ENCODE results near the gene RFT1. TPM values are rescaled to one million over a fixed set of nuclear protein-coding genes. Genes with fewer than 3 reads are reported as not detected.
A peak's percentile ranks its signal among the peaks of the same experiment; 100 is the strongest.

The RFT1 gene
- total RNA-seq, 1 donor from 2014 or later = 17.2 TPM

DNA sequence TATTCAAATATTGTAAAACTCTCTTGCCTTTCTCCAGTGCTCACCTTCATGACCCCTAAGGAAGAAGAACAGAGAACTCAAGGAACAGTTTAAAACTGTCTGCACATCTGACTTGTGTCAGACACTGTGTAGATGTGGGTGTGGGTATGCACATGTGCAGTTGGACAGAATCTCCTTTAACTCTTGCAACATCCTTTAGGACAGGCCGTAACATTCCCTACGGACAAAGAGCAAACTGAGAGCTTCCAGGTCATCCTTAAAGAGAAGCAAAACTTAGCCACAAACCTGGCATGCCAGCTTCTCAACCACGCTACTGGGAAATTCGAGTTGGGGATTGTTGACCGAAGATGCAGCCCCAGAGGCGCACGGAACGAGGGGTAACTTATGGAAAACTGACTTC, 80.2 kb downstream of the RFT1 start:
- Histone ChIP-seq H4K20me1 (ENCODE audit: low read depth) (no peaks in the 10 kb centered on the region), H3K36me3 (no peaks in the 10 kb centered on the region), H2AFZ (replicated peaks) (no peak overlapping the region), H3K9me3 (ENCODE audit: low read depth) (no peaks in the 10 kb centered on the region), H3K27me3 (peaks cover 33% of the 10 kb centered on the region), H3F3A (ENCODE audit: low read depth) (peaks cover 24% of the 10 kb centered on the region), H3K4me3 (no peak overlapping the region), H3K4me2 (no peak overlapping the region), H3K27ac (no peak overlapping the region), H3K4me1 (no peaks in the 10 kb centered on the region), H3K79me2 (ENCODE audit: low read depth) (no peaks in the 10 kb centered on the region), H3K9ac (no peak overlapping the region)
- Mint-ChIP-seq H3K36me3 (no peaks in the 10 kb centered on the region), H3K4me1 (peaks cover 2% of the 10 kb centered on the region), H3K9me3 (no peaks in the 10 kb centered on the region), H3K4me3 (no peak overlapping the region), H3K27ac (no peak overlapping the region), H3K27me3 (ENCODE audit: insufficient read depth, low read depth) (peaks cover 21% of the 10 kb centered on the region)
- TF ChIP-seq, protein P1, sequence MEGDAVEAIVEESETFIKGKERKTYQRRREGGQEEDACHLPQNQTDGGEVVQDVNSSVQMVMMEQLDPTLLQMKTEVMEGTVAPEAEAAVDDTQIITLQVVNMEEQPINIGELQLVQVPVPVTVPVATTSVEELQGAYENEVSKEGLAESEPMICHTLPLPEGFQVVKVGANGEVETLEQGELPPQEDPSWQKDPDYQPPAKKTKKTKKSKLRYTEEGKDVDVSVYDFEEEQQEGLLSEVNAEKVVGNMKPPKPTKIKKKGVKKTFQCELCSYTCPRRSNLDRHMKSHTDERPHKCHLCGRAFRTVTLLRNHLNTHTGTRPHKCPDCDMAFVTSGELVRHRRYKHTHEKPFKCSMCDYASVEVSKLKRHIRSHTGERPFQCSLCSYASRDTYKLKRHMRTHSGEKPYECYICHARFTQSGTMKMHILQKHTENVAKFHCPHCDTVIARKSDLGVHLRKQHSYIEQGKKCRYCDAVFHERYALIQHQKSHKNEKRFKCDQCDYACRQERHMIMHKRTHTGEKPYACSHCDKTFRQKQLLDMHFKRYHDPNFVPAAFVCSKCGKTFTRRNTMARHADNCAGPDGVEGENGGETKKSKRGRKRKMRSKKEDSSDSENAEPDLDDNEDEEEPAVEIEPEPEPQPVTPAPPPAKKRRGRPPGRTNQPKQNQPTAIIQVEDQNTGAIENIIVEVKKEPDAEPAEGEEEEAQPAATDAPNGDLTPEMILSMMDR (IDR thresholded peaks at IDR 0.05) = no peak
- no peak for DNase-seq (ENCODE audit: low spot score)

DNA sequence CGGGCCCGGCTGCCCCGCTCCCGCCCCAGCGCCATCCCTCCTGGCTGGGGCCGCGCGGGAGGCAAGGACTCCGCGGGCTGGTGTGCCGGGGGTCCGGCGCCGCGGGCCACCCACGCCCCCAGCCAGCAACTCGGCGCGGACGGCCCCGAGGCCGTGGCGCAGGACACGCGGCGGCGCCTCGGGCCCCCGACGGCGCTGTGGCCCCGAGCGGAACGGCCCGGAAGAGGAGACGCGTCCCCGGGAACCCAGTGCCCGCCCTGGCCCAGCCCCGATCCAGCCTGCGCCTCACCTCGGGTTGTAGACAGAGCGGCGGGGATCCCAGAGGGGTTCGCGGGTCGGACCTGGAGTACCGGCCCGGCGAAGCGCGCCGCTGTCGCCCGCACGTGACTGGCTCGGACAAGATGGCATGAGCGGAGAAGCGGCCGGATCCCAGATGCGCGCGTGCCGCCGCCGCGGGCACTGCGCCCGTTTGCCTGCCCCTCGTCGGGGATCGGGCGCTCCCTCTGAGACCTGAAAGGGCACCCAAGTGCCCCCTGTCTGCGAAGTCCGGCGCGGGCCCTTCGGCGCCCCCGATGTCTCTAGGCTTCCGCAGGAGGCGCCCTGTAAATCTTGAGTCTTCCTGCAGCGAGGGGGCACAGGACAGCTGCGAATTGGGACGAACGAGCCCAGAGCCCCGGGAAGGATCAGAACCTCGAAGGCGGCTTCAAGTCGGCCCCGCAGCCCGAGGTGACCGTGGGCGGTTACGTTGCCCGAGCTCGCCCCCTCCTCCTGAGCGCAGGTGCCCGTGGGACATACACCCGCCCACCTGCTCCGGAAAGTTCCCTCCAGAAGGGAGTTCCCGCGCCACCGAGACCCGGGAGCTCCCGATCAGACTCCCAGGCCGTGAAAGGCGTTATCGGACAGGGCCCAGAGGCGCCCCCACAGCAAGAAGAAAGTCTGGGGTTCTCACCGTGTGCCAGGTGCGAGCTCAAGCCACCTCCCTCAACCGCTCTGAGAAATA, 83.8 kb downstream of the RFT1 start:
- no peak overlapping the region for H3K9ac ChIP-seq
- TF ChIP-seq EZH2 (IDR thresholded peaks at IDR 0.05) (peak; percentile 77), EZH2phosphoT487 (IDR thresholded peaks at IDR 0.05) (peak; percentile 65)
- TF ChIP-seq, protein P1 (IDR thresholded peaks at IDR 0.05) = peak; percentile 65
- Mint-ChIP-seq H3K4me1 (peaks cover 17% of the 10 kb centered on the region), H3K9me3 (no peaks in the 10 kb centered on the region), H3K27ac (no peak overlapping the region), H3K4me3 (peak overlapping the region; percentile 88), H3K36me3 (no peaks in the 10 kb centered on the region), H3K27me3 (ENCODE audit: insufficient read depth, low read depth) (peaks cover 22% of the 10 kb centered on the region)
- H3K9me3 ChIP-seq (ENCODE audit: low read depth) = no peaks in the 10 kb centered on the region
- peak overlapping the region; percentile 100 for H3K4me3 ChIP-seq
- H3K4me1 ChIP-seq = peaks cover 8% of the 10 kb centered on the region
- H3K79me2 ChIP-seq (ENCODE audit: low read depth) = peaks cover 34% of the 10 kb centered on the region
- H3K27ac ChIP-seq = no peak overlapping the region
- DNase-seq (ENCODE audit: low spot score) = peak; percentile 91
- no peaks in the 10 kb centered on the region for H3K36me3 ChIP-seq
- H2AFZ ChIP-seq (replicated peaks) = peak overlapping the region; percentile 100
- peaks cover 38% of the 10 kb centered on the region for H3F3A ChIP-seq (ENCODE audit: low read depth)
- H3K27me3 ChIP-seq = peaks cover 58% of the 10 kb centered on the region
- H4K20me1 ChIP-seq (ENCODE audit: low read depth) = peaks cover 30% of the 10 kb centered on the region
- peak overlapping the region; percentile 95 for H3K4me2 ChIP-seq

DNA sequence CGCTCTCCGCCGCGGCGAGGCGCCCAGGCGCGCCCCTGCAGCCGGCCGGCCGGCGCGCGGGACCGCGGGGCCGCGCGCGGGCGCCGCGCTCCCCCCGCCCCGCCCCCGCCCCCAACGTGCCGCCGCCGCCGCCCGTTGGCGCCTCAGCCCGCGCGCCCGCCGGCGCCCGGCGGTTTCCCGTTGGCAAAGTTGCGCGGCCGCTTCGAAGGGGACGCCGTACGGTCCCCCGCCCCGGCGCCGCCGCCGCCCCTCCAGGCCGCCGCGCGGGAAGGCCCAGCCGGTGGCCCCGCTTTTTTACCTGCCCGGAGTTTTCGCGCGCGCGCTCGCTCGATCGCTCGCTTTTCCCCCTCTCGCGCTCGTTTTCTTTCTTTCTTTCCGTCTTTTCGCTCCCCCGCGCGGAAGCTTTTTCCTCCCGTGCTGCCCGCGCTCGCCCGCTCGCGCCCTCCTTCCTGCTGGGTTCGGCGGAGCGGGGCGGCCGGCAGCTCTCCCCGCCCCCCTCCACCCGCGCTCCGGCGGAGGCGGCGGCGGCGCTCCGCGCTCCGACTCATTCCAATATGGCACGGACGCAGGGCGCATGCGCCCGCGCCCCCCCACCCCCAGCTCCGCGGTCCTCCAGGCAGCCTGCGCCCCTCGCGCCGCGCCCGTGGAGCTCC, 84.6 kb downstream of the RFT1 start, which contains the start of gene SFMBT1:
SFMBT1 (minus strand) TSS at position 556 of the 653 bp plus-strand sequence. CDS start 76,945 bp downstream, outside the sequence.
- Mint-ChIP-seq H3K27me3 (ENCODE audit: insufficient read depth, low read depth) (peaks cover 17% of the 10 kb centered on the region), H3K27ac (peak within 1 kb of the TSS; percentile 96)
- no peak within 1 kb of the TSS for H3K9ac ChIP-seq

More for the DNA sequence above, 84.6 kb downstream of the RFT1 start, which contains the start of gene SFMBT1:
- peaks cover 58% of the 10 kb centered on the region for H3K27me3 ChIP-seq
- DNase-seq (ENCODE audit: low spot score) = peak; percentile 87
- H3K9me3 ChIP-seq (ENCODE audit: low read depth) = no peaks in the 10 kb centered on the region
- peaks cover 39% of the 10 kb centered on the region for H3K79me2 ChIP-seq (ENCODE audit: low read depth)
- H3K4me2 ChIP-seq = peak within 1 kb of the TSS; percentile 98
- peak within 1 kb of the TSS; percentile 100 for H2AFZ ChIP-seq (replicated peaks)
- H3K4me1 ChIP-seq = peaks cover 8% of the 10 kb centered on the region
- Mint-ChIP-seq H3K4me1 (peaks cover 17% of the 10 kb centered on the region), H3K4me3 (peak within 1 kb of the TSS; percentile 98), H3K36me3 (no peaks in the 10 kb centered on the region), H3K9me3 (no peaks in the 10 kb centered on the region)
- H3F3A ChIP-seq (ENCODE audit: low read depth) = peaks cover 38% of the 10 kb centered on the region
- peak within 1 kb of the TSS; percentile 67 for H3K27ac ChIP-seq
- H3K36me3 ChIP-seq = no peaks in the 10 kb centered on the region
- peaks cover 34% of the 10 kb centered on the region for H4K20me1 ChIP-seq (ENCODE audit: low read depth)
- no peak for TF ChIP-seq EZH2 (IDR thresholded peaks at IDR 0.05)
- TF ChIP-seq EZH2phosphoT487 (IDR thresholded peaks at IDR 0.05) = no peak
- TF ChIP-seq, protein P1 (IDR thresholded peaks at IDR 0.05) = no peak
- peak within 1 kb of the TSS; percentile 100 for H3K4me3 ChIP-seq

All from neural progenitor cell (in vitro differentiated cells).